G401 (cell line): ENCODE results near the gene LIN9. TPM values are rescaled to one million over a fixed set of nuclear protein-coding genes. Genes with fewer than 3 reads are reported as not detected.
A peak's percentile ranks its signal among the peaks of the same experiment; 100 is the strongest.
"Not testable (repeated sequence)": the region's sequence is repeated elsewhere in the genome, so short reads cannot be mapped to it uniquely, and the experiment has no call there.

ENCODE experiments used
- DNase-seq: peaks from one replicate; pipeline ENCODE4 v3.0.0-alpha.2; 2015; ENCODE audit warnings: low spot score
- in situ Hi-C: cut with HindIII; loops from 2 replicates; pipeline ENCODE4 v1.10.0; 2016; ENCODE audit warnings: low sequenced_read_pairs, mixed read lengths
- total RNA-seq: library from RNA; depleted of rRNA; stranded (reverse); fragments of >200 nt; shearing (Covaris generic); gene quantifications from 2 replicates; pipeline ENCODE4 v1.2.3, GENCODE V29; 2014

LIN9 gene
- total RNA-seq, 1 experiment from 2014 or later: 14.8 TPM

- in situ Hi-C loops: no loop called here
- no peak for DNase-seq
Observed at GRCh38 chr1:226279498-226279897, 29.5 kb downstream of the LIN9 start.

GRCh38 chr1:226277897-226278296 lies 31.1 kb downstream of the LIN9 start:
- DNase-seq: no peak
- in situ Hi-C loops: no loop called here

DNA sequence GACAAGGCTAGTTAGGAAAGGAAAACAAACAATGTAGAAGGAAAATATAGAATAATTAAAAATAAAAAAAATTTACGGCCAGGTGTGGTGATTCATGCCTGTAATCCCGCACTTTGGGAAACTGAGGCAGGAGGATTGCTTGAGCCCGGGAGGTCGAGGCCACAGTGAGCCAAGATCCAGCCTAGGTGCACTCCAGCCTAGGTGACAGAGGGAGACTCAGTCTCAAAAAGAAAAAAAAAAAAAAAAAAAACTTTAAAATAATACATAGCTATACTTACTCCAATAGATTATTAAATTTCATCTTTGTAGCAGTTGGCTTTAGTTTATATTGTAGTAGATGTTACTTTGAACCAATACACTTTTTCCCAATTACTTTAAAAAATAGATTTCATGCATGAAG lies 32.0 kb downstream of the LIN9 start:
- in situ Hi-C loops: no loop called here

DNA sequence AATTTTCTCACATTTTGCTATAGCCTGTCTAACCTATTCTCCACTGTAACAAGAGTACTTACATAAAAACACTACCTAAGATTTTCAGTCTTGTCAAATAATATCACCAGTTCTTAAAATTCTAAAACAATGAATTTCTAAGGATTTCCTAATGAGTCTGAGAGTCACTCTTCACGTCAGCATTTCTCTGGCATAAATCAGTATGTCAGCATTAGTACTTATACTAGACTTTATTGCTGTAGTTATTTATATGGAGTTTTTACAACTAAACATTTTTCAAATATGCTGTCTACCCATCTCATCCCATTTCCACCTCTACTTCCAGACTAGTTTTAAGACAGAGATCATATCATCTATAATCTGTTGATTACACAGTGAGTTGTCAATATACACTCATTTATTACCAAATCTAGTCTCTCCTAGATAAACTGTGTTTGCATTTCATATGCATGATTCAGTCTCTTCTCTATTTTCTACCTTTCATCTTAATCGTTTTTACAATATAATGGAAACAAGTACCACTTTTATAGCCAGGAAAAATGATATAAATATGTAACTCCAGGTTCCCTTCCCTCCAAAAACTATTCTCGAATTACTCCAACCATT lies 32.8 kb downstream of the LIN9 start:
- in situ Hi-C loops: no loop called here
- no peak for DNase-seq

More for the DNA sequence above, 32.0 kb downstream of the LIN9 start:
- DNase-seq: no peak

DNA sequence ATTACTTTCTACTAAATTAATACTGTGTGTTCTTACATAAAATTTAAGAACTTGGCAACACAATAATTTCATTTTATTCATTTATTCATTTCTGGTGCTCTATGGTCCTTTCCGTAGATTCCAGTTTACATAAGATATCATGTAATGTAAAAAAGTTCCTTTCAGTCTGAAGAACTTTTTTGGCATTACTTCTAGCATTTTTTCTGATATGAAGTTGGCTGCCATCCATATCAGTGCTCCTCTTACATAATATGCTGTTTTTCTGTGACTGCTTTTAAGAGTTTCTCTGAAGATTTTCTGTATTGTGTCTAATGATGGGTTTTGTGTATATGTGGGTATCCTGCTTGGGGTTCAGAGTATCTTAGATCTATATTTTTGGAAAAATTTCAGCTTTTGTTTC lies 34.8 kb downstream of the LIN9 start:
- DNase-seq: no peak
- in situ Hi-C loops: no loop called here

- in situ Hi-C loops: not testable (repeated sequence)
- peak; percentile 7 for DNase-seq
Observed at GRCh38 chr1:226272233-226272902, 36.6 kb downstream of the LIN9 start.

GRCh38 chr1:226268421-226269124 lies 40.4 kb downstream of the LIN9 start:
- no peak for DNase-seq
- in situ Hi-C loops: no loop called here

DNA sequence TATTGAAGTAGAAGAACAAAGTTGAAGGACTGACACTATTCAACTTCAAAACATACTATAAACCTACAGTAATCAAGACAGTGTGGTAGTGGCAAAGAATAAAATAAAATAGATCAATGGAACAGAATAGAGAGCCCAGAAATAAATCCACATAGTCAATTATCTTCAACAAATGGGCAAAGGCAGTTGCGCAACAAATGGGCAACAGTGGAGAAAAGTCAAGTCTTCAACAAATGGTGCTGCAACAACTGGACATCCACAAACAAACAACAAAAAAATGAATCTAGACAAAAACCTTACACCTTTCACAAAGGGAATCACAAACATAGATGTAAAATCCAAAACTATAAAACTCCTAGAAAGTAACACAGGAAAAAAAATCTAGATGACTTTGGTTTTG lies 47.1 kb downstream of the LIN9 start:
- in situ Hi-C loops: no loop called here
- no peak for DNase-seq

DNA sequence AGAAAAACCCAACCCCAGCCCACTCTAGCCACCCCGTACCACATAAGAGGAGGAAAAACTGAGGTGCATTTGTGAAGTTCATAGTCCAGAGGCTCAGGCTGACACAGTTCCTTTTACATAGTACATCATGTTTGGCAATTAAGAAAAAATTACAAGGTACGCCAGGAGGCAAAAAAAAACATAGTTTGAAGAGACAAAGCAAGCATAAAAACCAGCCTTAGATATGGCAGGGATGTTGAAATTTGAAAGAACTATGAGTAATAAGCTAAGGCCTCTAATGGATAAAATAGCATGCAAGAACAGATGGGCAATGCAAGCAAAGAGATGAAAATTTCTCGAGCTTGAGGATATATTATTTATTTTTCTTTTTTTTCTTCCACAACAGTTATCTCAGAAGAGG lies 53.6 kb downstream of the LIN9 start:
- no peak for DNase-seq
- in situ Hi-C loops: no loop called here

GRCh38 chr1:226253933-226254332 lies 55.0 kb downstream of the LIN9 start:
- no peak for DNase-seq
- in situ Hi-C loops: no loop called here

GRCh38 chr1:226252841-226253240 lies 56.1 kb downstream of the LIN9 start:
- in situ Hi-C loops, DNase-seq: not testable (repeated sequence)

- no peak for DNase-seq
- in situ Hi-C loops: no loop called here
Observed at GRCh38 chr1:226250511-226250910, 58.5 kb downstream of the LIN9 start.

DNA sequence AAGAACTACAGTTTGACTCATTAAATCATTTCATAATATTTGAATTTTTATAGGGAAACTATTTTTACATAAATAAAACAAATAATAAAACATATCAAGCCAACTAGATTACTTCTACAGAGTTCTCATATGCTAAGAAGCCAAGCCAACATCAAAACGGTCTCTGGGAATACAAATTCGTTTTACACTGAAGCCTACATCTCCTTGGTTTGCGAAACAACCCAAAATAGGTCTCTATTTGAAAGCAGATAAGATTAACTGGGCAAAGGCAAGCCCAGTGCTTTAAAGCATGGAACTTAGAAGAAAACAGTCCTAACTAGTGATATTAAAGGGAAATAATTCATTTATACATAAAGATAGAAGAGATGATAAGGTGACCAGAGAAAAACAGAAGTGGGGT lies 60.2 kb downstream of the LIN9 start:
- in situ Hi-C loops: no loop called here
- DNase-seq: no peak

- no peak for DNase-seq
- in situ Hi-C loops: no loop called here
Observed at GRCh38 chr1:226248091-226248490, 60.9 kb downstream of the LIN9 start.

GRCh38 chr1:226239421-226239820 lies 69.5 kb downstream of the LIN9 start:
- DNase-seq: no peak
- in situ Hi-C loops: no loop called here

- in situ Hi-C loops: no loop called here
- DNase-seq: no peak
Observed at GRCh38 chr1:226236826-226237225, 72.1 kb downstream of the LIN9 start.

DNA sequence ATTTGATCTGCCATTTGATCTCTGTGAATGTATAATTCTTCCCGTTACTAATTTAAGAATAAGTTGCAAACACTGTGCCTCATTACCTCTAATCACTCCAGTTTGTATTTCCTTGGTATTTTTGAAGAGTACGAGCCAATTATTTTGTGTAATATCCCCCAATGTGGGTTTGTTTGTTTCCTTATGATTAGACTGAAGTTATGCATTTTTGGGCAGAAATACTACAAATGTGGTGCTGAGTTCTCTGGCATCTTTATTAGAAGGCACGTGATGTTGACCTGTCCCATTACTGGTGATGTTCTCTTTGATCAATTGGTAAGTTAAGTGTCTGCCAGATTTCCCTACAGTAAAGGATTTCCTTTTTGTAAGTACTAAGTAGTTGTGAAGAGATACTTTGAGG lies 75.2 kb downstream of the LIN9 start:
- no peak for DNase-seq
- in situ Hi-C loops: no loop called here

DNA sequence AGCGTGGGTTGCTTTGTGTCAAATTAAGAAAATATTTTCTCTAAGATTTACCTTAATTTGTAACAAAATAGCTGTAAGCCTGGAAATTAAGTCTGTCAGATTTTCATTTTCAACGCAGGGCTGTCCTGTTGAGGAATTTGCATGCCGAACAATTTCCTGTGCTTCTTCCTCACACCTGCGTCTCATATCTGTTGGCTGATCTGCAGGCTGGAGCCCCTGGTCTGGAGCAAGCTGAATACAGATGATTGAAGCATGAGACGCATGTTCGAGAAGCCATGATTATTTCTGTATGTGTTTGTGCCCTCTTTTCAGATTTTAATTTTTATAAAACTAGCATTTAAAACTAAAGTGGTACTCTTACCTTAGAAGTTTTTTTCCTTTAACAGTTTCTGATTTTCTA lies 75.7 kb downstream of the LIN9 start:
- in situ Hi-C loops: no loop called here
- DNase-seq: no peak

DNA sequence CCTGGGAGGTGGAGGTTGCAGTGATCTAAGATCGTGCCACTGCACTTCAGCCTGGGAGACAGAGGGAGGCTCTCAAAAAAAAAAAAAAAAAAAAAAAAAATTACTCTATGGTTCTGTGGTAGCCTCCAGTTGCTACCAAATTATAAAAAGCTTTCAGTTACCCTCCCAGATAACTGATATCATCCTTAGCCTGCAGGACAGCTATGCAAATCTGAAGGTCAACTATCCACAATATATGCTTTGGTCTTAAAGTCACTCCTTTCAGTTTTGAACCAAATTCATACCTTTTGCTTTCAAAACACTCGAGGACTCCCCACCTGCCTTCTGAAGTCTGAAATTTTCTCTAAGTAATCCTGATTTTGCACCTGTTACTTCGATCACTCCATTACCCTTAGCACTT lies 82.4 kb downstream of the LIN9 start:
- DNase-seq: no peak
- in situ Hi-C loops: no loop called here

DNA sequence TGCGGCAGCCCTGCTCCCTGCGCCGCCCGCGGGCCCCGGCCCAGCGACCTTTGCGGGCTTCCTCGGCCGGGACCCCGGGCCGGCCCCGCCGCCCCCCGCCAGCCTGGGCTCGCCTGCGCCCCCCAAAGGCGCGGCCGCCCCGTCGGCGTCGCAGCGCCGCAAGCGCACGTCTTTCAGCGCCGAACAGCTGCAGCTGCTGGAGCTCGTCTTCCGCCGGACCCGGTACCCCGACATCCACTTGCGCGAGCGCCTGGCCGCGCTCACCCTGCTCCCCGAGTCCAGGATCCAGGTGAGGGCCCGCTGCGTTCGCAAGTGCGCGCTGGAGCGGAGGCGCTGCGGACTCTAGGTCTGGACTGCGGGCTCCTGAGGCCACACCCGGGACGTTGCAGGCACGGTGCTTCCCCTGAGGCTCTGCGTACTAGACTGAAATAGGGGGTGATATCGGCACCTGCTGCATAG lies 85.1 kb downstream of the LIN9 start:
- DNase-seq: peak; percentile 37
- in situ Hi-C loops: no loop called here
